MM.1S (cell line): Measurements from ENCODE around the gene ARL15.

Source experiments
- EZH2phosphoT487 ChIP-seq: fragments of 300-600 bp; sonication (generic); IDR thresholded peaks from 2 replicates; pipeline ENCODE4 v1.6.1; 2018; ENCODE audit warnings: antibody characterized with exemption, low read length
- TF ChIP-seq, protein P1 (sequence below): fragments of 300-600 bp; sonication (generic); IDR thresholded peaks from 2 replicates; pipeline ENCODE4 v1.5.1; 2016; ENCODE audit warnings: antibody characterized with exemption, low read length, mixed read lengths

- TF ChIP-seq, protein P1, sequence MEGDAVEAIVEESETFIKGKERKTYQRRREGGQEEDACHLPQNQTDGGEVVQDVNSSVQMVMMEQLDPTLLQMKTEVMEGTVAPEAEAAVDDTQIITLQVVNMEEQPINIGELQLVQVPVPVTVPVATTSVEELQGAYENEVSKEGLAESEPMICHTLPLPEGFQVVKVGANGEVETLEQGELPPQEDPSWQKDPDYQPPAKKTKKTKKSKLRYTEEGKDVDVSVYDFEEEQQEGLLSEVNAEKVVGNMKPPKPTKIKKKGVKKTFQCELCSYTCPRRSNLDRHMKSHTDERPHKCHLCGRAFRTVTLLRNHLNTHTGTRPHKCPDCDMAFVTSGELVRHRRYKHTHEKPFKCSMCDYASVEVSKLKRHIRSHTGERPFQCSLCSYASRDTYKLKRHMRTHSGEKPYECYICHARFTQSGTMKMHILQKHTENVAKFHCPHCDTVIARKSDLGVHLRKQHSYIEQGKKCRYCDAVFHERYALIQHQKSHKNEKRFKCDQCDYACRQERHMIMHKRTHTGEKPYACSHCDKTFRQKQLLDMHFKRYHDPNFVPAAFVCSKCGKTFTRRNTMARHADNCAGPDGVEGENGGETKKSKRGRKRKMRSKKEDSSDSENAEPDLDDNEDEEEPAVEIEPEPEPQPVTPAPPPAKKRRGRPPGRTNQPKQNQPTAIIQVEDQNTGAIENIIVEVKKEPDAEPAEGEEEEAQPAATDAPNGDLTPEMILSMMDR, result no peak
- no peak for TF ChIP-seq EZH2phosphoT487
Observed at GRCh38 chr5:54227109-54227508, 83.3 kb downstream of the ARL15 start.
